Spinal cord (tissue), 10 donors: ENCODE measurements around the gene OR10G4. TPM values are rescaled to one million over a fixed set of nuclear protein-coding genes. Genes with fewer than 3 reads are reported as not detected.
"Not testable (repeated sequence)": the region's sequence is repeated elsewhere in the genome, so short reads cannot be mapped to it uniquely, and the experiment has no call there.

Source experiments
- DNase-seq, 6 donors: peaks; one replicate each; pipeline versions ENCODE4 v3.0.0 to v3.0.0-alpha.2; 2013 to 2015; ENCODE audit warnings: low spot score in 6 of 6, low read depth in 4 of 6
- H3K27ac ChIP-seq: one replicate; pipeline ENCODE4 v1.5.1; 2013; ENCODE audit warnings: low read depth, low read length, control low read depth
- H3K27me3 ChIP-seq: one replicate; pipeline ENCODE4 v1.6.1; 2013; ENCODE audit warnings: low read length; ENCODE audit not compliant: control insufficient read depth, insufficient read depth
- H3K36me3 ChIP-seq: one replicate; pipeline ENCODE4 v1.6.1; 2013; ENCODE audit warnings: low read length; ENCODE audit not compliant: control insufficient read depth, insufficient read depth
- H3K4me1 ChIP-seq: one replicate; pipeline ENCODE4 v1.6.1; 2013; ENCODE audit warnings: low read length; ENCODE audit not compliant: control insufficient read depth, insufficient read depth
- H3K4me3 ChIP-seq: one replicate; pipeline ENCODE4 v1.5.1; 2013; ENCODE audit warnings: low read depth, low read length, control low read depth
- H3K9me3 ChIP-seq: one replicate; pipeline ENCODE4 v1.6.1; 2013; ENCODE audit warnings: low read length; ENCODE audit not compliant: control insufficient read depth, insufficient read depth
- WGBS: methylation state at CpG from one replicate; pipeline ENCODE4 v1.1.5; 2013; ENCODE audit warnings: missing lambda C conversion rate; ENCODE audit not compliant: insufficient coverage; 5-methylcytosine and 5-hydroxymethylcytosine counted together
- long read RNA-seq, 4 donors: transcript quantifications; one replicate each; lab custom pipeline, GENCODE V29; 2026
- polyA plus RNA-seq, 2 donors: library from polyadenylated mRNA; unstranded; fragments of 120-200 nt; gene quantifications; one replicate each; pipeline ENCODE4 v1.2.1, GENCODE V29; 2013; ENCODE audit not compliant: insufficient read length in 2 of 2
- total RNA-seq, 2 donors: library from RNA; depleted of rRNA in 1 of 2; stranded (reverse); fragments of 120-200 nt in 1 of 2; fragments of >200 nt in 1 of 2; gene quantifications; one replicate each; pipeline versions ENCODE4 v1.2.3 to v1.2.4, GENCODE V29; 2013 to 2014
- donor health status: healthy.

The OR10G4 gene
- not detected for total RNA-seq
- not detected for polyA plus RNA-seq
- long read RNA-seq, donor 1, result 0 reads
- long read RNA-seq, donor 2, result 0 reads
- long read RNA-seq, donor 3, result 0 reads
- long read RNA-seq, donor 4, result 0 reads

GRCh38 chr11:124012697-124013096 lies at the start of gene OR10G4:
OR10G4 (plus strand) TSS chr11:124012997; CDS start chr11:124015575, 2,578 bp downstream.
- no CpG with 5 or more reads among the region's 2 CpGs for WGBS
- Histone ChIP-seq H3K4me3 (no peak within 1 kb of the TSS), H3K27me3 (no peaks in the 10 kb centered on the region), H3K9me3 (no peaks in the 10 kb centered on the region), H3K27ac (no peak within 1 kb of the TSS), H3K4me1 (no peaks in the 10 kb centered on the region), H3K36me3 (no peaks in the 10 kb centered on the region)
- no peak for DNase-seq

DNA sequence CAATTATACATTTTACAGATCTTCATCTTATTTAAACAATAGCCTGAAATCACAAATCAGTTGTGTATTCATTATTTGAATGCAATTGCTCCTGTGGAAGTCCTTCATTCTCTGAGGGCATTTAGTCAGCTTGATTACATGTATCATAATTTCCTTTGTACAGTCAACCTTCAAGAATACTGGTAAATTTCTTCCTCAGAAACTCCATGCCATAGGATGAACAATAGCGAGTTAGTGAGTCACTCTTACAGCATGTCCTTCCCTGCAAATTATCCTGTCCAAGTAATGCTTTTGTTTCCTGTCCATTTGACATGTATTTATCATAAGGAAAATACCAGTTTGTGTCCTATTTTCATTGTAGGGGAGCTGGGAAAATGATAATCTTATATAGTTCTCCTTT lies 39.0 kb upstream of the OR10G4 start:
- Histone ChIP-seq H3K4me1 (no peaks in the 10 kb centered on the region), H3K9me3 (no peaks in the 10 kb centered on the region), H3K4me3 (no peak overlapping the region), H3K27me3 (no peaks in the 10 kb centered on the region), H3K27ac (no peak overlapping the region), H3K36me3 (no peaks in the 10 kb centered on the region)
- WGBS, result no CpG with 5 or more reads among the region's 1 CpG
- DNase-seq, result no peak

GRCh38 chr11:123976770-123977560 lies 35.8 kb upstream of the OR10G4 start:
- 90% methylated on average over 18 of the region's 18 CpGs for WGBS
- Histone ChIP-seq H3K36me3 (no peaks in the 10 kb centered on the region), H3K4me1 (no peaks in the 10 kb centered on the region), H3K27ac (no peak overlapping the region), H3K9me3 (no peaks in the 10 kb centered on the region), H3K27me3 (no peaks in the 10 kb centered on the region), H3K4me3 (no peak overlapping the region)
- no peak for DNase-seq

- Histone ChIP-seq H3K4me1 (no peaks in the 10 kb centered on the region), H3K27me3 (no peaks in the 10 kb centered on the region), H3K27ac (no peak within 1 kb of the TSS), H3K4me3 (no peak within 1 kb of the TSS), H3K36me3 (no peaks in the 10 kb centered on the region), H3K9me3 (no peaks in the 10 kb centered on the region)
- no peak for DNase-seq
Observed at GRCh38 chr11:123977731-123978347, 35.0 kb upstream of the OR10G4 start, which contains the start of gene OR10S1. OR10S1 (minus strand) TSS chr11:123977781; CDS start chr11:123977664, 117 bp downstream.

DNA sequence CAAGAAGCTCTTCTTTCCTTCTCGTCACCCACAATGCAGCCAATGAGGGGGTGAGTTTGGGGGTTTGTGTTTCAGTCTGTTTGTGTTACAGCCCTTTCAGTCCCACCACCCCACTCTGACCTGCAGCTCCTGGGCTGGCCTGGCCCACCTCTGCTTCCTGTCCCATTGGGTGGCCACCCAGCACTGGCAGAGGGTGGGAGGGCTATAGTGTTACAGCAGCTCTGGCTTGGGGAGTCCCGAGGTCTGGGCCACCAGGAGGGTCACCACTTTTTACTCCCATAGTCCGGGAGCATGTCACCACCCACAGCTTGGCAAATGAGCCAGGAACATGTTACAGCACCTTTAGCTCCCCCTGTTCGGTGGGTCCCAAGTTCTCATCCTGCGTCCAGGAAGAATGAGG lies 33.5 kb upstream of the OR10G4 start:
- H3K27me3 ChIP-seq, result no peaks in the 10 kb centered on the region
- WGBS, result 86% methylated on average over 4 of the region's 5 CpGs
- H3K9me3 ChIP-seq, result no peaks in the 10 kb centered on the region
- H3K36me3 ChIP-seq, result no peaks in the 10 kb centered on the region
- no peak for DNase-seq
- H3K4me1 ChIP-seq, result no peaks in the 10 kb centered on the region
- H3K4me3 ChIP-seq, result no peak overlapping the region
- H3K27ac ChIP-seq, result no peak overlapping the region

DNA sequence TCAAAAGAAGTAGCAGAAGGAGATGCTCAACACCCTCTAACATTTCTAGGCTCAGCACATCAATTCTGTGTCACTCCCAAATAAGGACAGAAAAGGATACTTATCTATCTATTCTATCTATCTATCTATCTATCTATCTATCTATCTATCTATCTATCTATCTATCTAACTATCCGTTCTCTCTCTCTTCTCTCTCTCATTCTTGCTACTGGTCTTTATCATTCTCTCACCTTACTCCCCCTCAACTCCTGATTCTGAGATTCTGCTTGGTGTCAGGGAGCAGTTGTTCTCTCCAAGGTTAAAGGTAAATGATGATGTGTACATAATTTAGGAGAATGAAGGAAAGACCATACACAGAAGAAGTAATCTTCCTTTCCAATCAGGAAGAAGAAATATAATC lies 17.7 kb upstream of the OR10G4 start, which contains the start of gene OR10G6:
Gene OR10G6, minus strand, starts transcription at position 43 of the 400 bp plus-strand sequence. Its CDS starts 0 bp downstream, at position 43.
- Histone ChIP-seq H3K4me1 (no peaks in the 10 kb centered on the region), H3K27me3 (no peaks in the 10 kb centered on the region), H3K36me3 (no peaks in the 10 kb centered on the region), H3K27ac (no peak within 1 kb of the TSS), H3K4me3 (no peak within 1 kb of the TSS), H3K9me3 (no peaks in the 10 kb centered on the region)
- 100% methylated on average over 1 of the region's 1 CpG for WGBS
- DNase-seq, result no peak

DNA sequence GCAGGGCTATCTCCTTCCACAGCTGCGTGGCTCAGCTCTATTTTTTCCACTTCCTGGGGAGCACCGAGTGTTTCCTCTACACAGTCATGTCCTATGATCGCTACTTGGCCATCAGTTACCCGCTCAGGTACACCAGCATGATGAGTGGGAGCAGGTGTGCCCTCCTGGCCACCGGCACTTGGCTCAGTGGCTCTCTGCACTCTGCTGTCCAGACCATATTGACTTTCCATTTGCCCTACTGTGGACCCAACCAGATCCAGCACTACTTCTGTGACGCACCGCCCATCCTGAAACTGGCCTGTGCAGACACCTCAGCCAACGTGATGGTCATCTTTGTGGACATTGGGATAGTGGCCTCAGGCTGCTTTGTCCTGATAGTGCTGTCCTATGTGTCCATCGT lies 3.0 kb downstream of the OR10G4 start:
- H3K36me3 ChIP-seq, H3K27ac ChIP-seq, H3K9me3 ChIP-seq, DNase-seq, H3K4me3 ChIP-seq, H3K27me3 ChIP-seq, H3K4me1 ChIP-seq: not testable (repeated sequence)
- WGBS, result 85% methylated on average over 4 of the region's 9 CpGs

DNA sequence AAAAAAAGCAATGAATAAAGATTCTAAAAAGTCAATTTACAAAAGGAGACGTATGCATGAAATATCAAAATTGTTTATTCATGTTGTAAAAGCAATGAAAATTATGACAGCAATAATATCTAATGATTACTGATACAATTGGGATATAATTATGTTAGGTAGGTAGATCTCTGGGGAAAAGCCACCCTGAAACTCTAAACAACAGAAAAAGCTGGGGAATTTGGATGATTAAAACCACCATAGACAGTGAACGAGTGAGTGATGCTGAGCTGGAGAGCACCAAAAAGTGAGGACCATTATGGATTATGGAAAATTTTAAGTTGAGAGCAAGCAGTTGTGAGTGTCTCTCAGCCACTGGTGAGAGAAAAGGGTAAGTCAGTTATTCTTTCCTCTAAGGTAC lies 13.7 kb downstream of the OR10G4 start, which contains the start of gene OR10G8:
Gene OR10G8, plus strand, starts transcription at position 301 of the 400 bp plus-strand sequence. CDS start 2,825 bp downstream, outside the sequence.
- Histone ChIP-seq H3K36me3 (no peaks in the 10 kb centered on the region), H3K27ac (no peak within 1 kb of the TSS), H3K4me3 (no peak within 1 kb of the TSS), H3K27me3 (no peaks in the 10 kb centered on the region), H3K4me1 (no peaks in the 10 kb centered on the region), H3K9me3 (no peaks in the 10 kb centered on the region)
- no peak for DNase-seq
- no CpG with 5 or more reads among the region's 2 CpGs for WGBS

- H3K36me3 ChIP-seq, result no peaks in the 10 kb centered on the region
- no peak overlapping the region for H3K27ac ChIP-seq
- H3K4me1 ChIP-seq, result no peaks in the 10 kb centered on the region
- WGBS, result 100% methylated on average over 1 of the region's 1 CpG
- H3K4me3 ChIP-seq, result no peak overlapping the region
- DNase-seq, result no peak
- no peaks in the 10 kb centered on the region for H3K27me3 ChIP-seq
- no peaks in the 10 kb centered on the region for H3K9me3 ChIP-seq
Observed at GRCh38 chr11:124036666-124037065, 23.9 kb downstream of the OR10G4 start.
